VCaP (cell line): ENCODE measurements around the gene HES6.

Experiments used
- H3K27ac ChIP-seq: fragments of 450-650 bp; 2 replicates; pipeline ENCODE4 v1.5.1; 2017
- CTCF ChIP-seq: fragments of 450-650 bp; conservative IDR thresholded peaks from 2 replicates; pipeline ENCODE4 v1.5.1; 2017; ENCODE audit warnings: mild to moderate bottlenecking, moderate library complexity

HES6 gene

GRCh38 chr2:238240757-238241711 is 1.2 kb upstream of the HES6 start:
- no peak for TF ChIP-seq CTCF
- peak overlapping the region; percentile 59; the same call in 1 of the 2 replicates for H3K27ac ChIP-seq

- no peak for TF ChIP-seq CTCF
- peak overlapping the region; percentile 59 for H3K27ac ChIP-seq
Measured at GRCh38 chr2:238239543-238239862, 335 bp downstream of the HES6 start.

- H3K27ac ChIP-seq: peak overlapping the region; percentile 59; the same call in 1 of the 2 replicates
- TF ChIP-seq CTCF: no peak
Measured at GRCh38 chr2:238238766-238239542, 884 bp downstream of the HES6 start.

GRCh38 chr2:238238311-238238765 is 1.5 kb downstream of the HES6 start:
- H3K27ac ChIP-seq: no peak overlapping the region
- TF ChIP-seq CTCF: no peak

- TF ChIP-seq CTCF: no peak
- no peak overlapping the region for H3K27ac ChIP-seq
Measured at GRCh38 chr2:238237431-238238135, 2.3 kb downstream of the HES6 start.

GRCh38 chr2:238236571-238236970 is 3.3 kb downstream of the HES6 start:
- H3K27ac ChIP-seq: no peak overlapping the region
- TF ChIP-seq CTCF: no peak

- TF ChIP-seq CTCF: no peak
Measured at GRCh38 chr2:238235856-238236255, 4.0 kb downstream of the HES6 start.

More at GRCh38 chr2:238235856-238236255, 4.0 kb downstream of the HES6 start:
- H3K27ac ChIP-seq: no peak overlapping the region
